GM18498 (cell line): ENCODE data around the gene PC.
"Not testable (repeated sequence)": the region's sequence is repeated elsewhere in the genome, so short reads cannot be mapped to it uniquely, and the experiment has no call there.

ENCODE experiments used
- ATAC-seq: cut with Tn5 transposase; IDR thresholded peaks from one replicate; pipeline ENCODE4 v1.9.1; 2021; ENCODE audit warnings: mild to moderate bottlenecking, moderate library complexity; ENCODE audit not compliant: unreplicated experiment

The PC gene

GRCh38 chr11:66958232-66958955, at the start of gene PC:
PC (minus strand) TSS chr11:66958383; CDS start chr11:66872159, 86,224 bp downstream.
- ATAC-seq: peak; percentile 96

- ATAC-seq: no peak
Measured at GRCh38 chr11:67007126-67007525, 48.9 kb upstream of the PC start.

GRCh38 chr11:67006029-67006884, 48.1 kb upstream of the PC start:
- no peak for ATAC-seq

DNA sequence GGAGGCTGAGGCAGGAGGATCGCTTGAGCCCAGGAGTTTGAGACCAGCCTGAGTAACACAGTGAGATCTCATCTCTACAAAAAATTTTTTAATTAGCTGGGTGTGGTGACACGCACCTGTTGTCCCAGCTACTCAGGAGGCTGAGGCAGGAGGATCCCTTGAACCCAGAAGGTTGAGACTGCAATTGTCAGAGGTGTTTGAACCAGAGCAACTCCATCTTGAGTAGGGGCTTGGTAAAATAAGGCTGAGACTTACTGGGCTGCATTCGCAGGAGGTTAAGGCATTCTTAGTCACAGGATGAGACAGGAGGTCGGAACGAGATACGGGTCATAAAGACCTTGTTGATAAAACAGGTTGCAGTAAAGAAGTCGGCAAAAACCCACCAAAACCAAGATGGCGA, 47.0 kb upstream of the PC start:
- not testable (repeated sequence) for ATAC-seq

- no peak for ATAC-seq
Measured at GRCh38 chr11:67002921-67003411, 44.8 kb upstream of the PC start.

DNA sequence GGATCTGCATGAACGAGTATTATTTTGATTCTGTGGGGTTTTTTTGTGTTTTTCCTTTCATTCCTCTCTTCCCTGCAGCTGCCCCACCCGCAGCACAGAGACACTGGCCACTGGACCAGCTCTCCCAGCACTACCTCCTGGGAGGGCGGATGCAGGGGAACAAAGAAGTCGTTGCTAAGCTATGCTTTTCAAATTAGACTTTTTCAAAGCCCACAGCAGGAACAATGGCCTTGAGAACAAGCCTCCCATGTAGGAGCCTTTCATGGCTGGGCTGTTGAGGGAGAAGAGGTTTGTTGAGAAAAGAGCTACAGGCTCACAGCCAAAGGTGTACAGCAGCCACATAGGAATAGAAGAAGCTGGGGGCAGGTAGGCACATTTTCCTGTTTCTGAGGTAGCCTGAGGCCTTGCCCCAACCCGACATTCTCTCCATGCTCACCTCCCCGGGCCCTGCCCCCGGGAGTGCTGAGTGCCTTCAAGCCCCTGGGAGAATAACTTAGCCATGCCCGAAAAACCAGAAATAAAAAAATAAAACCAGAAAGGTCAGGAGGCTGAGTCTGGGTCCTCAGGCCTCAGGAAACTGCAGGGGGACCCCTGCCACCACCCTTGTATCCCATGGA, 44.2 kb upstream of the PC start:
- ATAC-seq: no peak

DNA sequence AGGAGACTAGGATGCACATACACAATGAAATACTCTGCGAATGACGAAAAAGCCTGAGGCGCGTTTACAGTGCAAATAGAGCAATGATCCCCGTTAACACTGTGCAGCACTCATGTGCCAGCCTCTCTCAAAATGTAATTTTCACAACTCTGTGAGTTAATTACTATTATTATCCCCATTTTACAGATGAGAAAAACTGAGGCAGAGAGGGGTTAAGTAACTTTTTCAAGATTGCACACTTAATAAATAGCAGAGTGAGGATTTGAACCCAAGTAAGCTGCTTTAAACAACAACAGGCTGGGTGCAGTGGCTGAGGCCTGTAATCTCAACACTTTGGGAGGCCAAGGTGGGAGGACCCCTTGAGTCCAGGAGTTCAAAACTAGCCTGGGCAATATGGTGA, 43.1 kb upstream of the PC start:
- ATAC-seq: no peak

- ATAC-seq: no peak
Measured at GRCh38 chr11:66999555-66999954, 41.4 kb upstream of the PC start.

- no peak for ATAC-seq
Measured at GRCh38 chr11:66996609-66997273, 38.6 kb upstream of the PC start.

GRCh38 chr11:66992041-66992440, 33.9 kb upstream of the PC start:
- ATAC-seq: no peak

GRCh38 chr11:66989360-66989759, 31.2 kb upstream of the PC start:
- not testable (repeated sequence) for ATAC-seq

DNA sequence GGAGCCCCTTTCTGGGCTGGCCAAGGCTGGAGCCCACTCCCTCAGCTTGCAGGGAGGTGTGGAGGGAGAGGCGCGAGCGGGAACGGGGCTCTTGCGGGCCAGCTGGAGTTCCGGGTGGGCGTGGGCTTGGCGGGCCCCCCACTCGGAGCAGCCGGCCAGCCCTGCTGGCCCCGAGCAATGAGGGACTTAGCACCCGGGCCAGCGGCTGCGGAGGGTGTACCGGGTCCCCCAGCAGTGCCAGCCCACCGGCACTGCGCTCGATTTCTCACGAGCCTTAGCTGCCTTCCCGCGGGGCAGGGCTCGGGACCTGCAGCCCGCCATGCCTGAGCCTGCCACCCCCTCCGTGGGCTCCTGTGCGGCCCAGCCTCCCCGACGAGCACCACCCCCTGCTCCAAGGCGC, 30.6 kb upstream of the PC start:
- not testable (repeated sequence) for ATAC-seq

DNA sequence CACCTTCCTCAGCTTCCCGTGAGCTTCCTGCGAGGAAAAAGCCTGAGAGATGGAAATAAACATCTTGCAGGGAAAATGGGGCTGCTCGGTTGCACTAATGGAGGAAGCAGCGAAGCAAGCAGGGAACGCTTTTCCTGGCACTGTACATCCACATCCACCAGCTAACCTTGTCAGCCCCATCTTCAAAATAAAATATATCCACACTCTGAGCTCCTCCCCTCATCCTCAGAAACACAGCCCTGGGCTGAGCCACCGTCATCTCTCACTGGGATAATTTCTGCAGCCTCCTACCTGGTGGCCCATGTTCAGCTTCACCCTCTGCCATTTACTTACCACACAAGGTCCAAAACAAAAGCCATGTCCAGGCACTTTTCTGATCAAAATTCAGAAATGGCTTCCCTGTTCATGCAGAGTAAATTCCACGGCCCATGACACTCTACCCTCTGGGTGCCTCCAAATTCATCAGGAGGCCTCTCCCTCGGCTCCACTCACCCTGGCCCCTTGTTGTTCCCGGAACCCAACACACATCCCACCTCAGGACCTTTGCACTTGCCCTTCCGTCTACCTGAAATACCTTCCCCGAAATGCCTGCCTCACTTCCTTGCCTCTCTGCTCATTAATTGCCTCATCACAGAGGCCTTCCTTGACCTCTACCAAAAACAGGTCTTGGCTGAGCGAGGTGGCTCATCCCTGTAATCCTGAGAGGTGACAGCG, 29.9 kb upstream of the PC start:
- no peak for ATAC-seq

- no peak for ATAC-seq
Measured at GRCh38 chr11:66987158-66987620, 29.0 kb upstream of the PC start.

DNA sequence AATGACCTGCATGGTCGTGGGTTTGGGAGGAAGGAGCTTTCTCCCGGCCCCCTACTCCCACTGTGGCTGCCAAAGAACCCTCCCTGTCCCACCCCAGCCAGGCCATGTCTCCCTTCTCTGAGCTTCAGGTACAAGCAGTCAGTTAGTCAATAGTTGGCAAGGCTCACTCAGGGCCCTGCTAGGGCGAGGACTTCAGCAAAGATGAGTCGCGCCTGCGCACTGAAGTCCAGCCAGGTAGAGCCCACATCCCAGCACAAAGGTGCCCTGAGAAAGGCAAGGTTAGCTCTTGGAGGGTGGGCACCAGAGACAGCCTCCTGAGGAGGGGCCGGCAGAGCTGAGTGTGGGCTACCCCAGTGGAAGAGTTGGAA, 28.0 kb upstream of the PC start:
- ATAC-seq: no peak

DNA sequence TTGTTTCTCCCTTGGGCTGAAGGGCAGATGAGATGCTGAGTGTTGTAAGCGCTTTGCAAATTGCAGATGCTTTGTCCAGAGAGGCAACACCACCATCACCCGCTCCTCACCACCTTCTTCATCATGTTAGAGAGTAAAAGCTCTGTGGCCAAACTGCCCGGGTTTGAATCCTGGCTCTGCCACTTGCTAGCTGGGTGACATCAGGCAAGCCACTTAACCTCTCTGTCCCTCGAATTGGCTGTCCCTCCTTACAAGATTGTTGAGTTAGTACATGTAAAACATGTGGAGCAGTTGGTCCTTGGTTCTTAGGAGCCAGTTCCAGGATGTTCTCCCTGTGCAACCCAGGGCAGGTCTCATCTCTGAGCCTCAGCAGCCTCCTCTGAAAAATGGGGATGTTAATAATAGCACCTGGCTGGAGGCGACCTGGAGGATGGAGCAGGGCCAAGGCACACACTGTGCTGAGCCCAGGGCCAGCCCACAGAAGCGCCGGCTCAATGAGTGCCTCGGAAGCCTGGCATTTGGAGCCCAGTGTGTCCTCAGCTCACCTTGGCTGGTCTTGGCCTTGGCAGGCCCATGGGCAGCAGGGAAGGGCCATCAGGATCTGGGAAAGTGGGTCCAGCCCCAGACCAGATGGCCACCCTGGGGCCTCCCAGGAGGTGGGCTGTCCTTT, 27.5 kb upstream of the PC start:
- ATAC-seq: no peak

DNA sequence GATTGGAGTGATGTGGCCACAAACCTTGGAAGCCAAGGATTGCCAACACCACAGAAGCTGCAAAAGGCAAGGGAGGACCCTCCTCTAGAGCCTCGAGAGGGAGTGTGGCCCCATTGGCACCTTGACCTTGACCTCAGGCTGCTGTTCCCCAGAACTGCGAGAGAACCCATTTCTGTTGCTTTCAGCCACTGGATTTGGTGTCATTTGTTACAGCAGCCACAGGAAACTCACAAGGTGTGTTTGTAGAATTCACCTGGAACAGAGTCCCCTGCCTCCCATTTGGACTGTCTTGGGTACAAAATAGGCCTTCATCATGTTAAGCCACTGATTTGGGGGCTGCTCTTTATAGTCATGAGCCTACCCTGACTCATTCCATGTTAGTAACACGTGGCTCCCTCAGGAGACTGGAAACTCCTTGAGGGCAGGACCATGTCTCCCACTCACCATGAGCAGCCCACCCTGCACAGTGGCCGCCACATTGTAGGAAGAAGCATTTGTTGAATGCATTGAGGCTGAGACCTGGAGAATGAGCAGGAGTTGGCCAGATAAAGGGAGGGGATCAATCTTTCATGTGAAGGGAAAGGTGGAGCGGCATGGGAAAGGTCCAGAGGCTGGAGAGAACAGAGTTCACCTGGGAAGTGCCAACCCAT, 25.2 kb upstream of the PC start:
- ATAC-seq: no peak

DNA sequence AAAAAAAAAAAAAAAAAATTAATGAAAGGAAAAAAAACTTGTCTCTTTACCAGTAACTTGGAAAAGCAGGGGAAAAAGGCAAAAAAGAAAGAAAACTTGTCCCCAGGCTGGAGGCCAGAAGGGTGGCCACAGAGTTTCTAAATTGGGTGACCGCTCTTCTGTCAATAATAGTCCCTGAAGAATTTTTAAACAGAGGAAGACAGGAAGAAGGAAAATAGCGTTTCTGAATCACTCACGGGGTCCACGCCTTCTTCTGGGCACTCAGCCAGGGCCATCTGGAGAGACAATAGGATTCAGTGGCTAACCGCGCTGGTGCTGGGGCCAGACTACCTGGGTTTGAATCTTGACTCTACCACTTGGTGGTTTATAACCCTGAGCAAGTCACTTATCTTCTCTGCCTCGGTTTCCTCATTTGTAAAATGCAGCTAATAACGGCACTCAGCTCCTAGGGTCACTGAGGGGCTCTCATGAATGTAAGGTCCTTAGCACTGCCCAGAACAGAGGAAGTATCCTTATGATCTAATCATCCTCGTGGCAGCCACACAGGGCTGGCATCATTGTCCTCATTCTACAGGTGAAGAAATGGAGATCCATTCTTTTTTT, 23.9 kb upstream of the PC start:
- ATAC-seq: no peak
